ENCODE data around the gene HPX.

HPX gene

GRCh38 chr11:6440906-6441358, at the start of gene HPX:
Gene HPX, minus strand, starts transcription at chr11:6440987. Its CDS starts 24 bp downstream, at chr11:6440963.
- Histone ChIP-seq H3K9me3 (ENCODE audit: insufficient read depth, low read length) (no peaks in the 10 kb centered on the region), H3K36me3 (replicated peaks; ENCODE audit: low read depth, low read length) (no peaks in the 10 kb centered on the region), H4K20me1 (ENCODE audit: insufficient read depth, low read length) (no peaks in the 10 kb centered on the region), H3K4me1 (ENCODE audit: low read length) (peaks cover 9% of the 10 kb centered on the region), H3K9ac (ENCODE audit: low read length) (no peak within 1 kb of the TSS), H3K27ac (ENCODE audit: low read length) (no peak within 1 kb of the TSS), H3K4me2 (ENCODE audit: low read length) (no peak within 1 kb of the TSS), H3K4me3 (ENCODE audit: low read length) (no peak within 1 kb of the TSS), H3K79me2 (ENCODE audit: low read length) (no peaks in the 10 kb centered on the region), H2AFZ (ENCODE audit: low read depth, low read length) (no peak within 1 kb of the TSS), H3K27me3 (ENCODE audit: low read depth, low read length) (no peaks in the 10 kb centered on the region)
- TF ChIP-seq CTCF (IDR thresholded peaks at IDR 0.05; ENCODE audit: low read depth, low read length): no peak

- Histone ChIP-seq H4K20me1 (ENCODE audit: insufficient read depth, low read length) (no peaks in the 10 kb centered on the region), H3K4me2 (ENCODE audit: low read length) (no peak overlapping the region), H3K4me1 (ENCODE audit: low read length) (no peaks in the 10 kb centered on the region), H3K27ac (ENCODE audit: low read length) (no peak overlapping the region), H3K36me3 (replicated peaks; ENCODE audit: low read depth, low read length) (peaks cover 62% of the 10 kb centered on the region), H3K4me3 (ENCODE audit: low read length) (no peak overlapping the region), H3K9me3 (ENCODE audit: insufficient read depth, low read length) (no peaks in the 10 kb centered on the region), H2AFZ (ENCODE audit: low read depth, low read length) (no peak overlapping the region), H3K79me2 (ENCODE audit: low read length) (0 out of 2 replicates have a peak, but pooled peaks cover 2% of the 10 kb centered on the region), H3K9ac (ENCODE audit: low read length) (no peak overlapping the region), H3K27me3 (ENCODE audit: low read depth, low read length) (no peaks in the 10 kb centered on the region)
- no peak for TF ChIP-seq CTCF (IDR thresholded peaks at IDR 0.05; ENCODE audit: low read depth, low read length)
- TF ChIP-seq EZH2phosphoT487 (IDR thresholded peaks at IDR 0.05; ENCODE audit: low read depth): no peak
Measured at GRCh38 chr11:6489306-6489705, 48.5 kb upstream of the HPX start.

- Histone ChIP-seq H3K9ac (ENCODE audit: low read length) (no peak overlapping the region), H3K79me2 (ENCODE audit: low read length) (peaks cover 5% of the 10 kb centered on the region; the same call in 1 of the 2 replicates), H3K4me1 (ENCODE audit: low read length) (no peaks in the 10 kb centered on the region), H3K9me3 (ENCODE audit: insufficient read depth, low read length) (no peaks in the 10 kb centered on the region), H3K27ac (ENCODE audit: low read length) (no peak overlapping the region), H3K4me2 (ENCODE audit: low read length) (no peak overlapping the region), H3K36me3 (replicated peaks; ENCODE audit: low read depth, low read length) (peaks cover 63% of the 10 kb centered on the region), H3K4me3 (ENCODE audit: low read length) (no peak overlapping the region), H4K20me1 (ENCODE audit: insufficient read depth, low read length) (no peaks in the 10 kb centered on the region), H2AFZ (ENCODE audit: low read depth, low read length) (no peak overlapping the region), H3K27me3 (ENCODE audit: low read depth, low read length) (no peaks in the 10 kb centered on the region)
- TF ChIP-seq CTCF (IDR thresholded peaks at IDR 0.05; ENCODE audit: low read depth, low read length): no peak
- TF ChIP-seq EZH2phosphoT487 (IDR thresholded peaks at IDR 0.05; ENCODE audit: low read depth): no peak
Measured at GRCh38 chr11:6488821-6489220, 48.0 kb upstream of the HPX start.

GRCh38 chr11:6488342-6488741, 47.6 kb upstream of the HPX start:
- Histone ChIP-seq H3K27ac (ENCODE audit: low read length) (no peak overlapping the region), H2AFZ (ENCODE audit: low read depth, low read length) (no peak overlapping the region), H3K4me1 (ENCODE audit: low read length) (no peaks in the 10 kb centered on the region), H3K27me3 (ENCODE audit: low read depth, low read length) (no peaks in the 10 kb centered on the region), H3K4me2 (ENCODE audit: low read length) (no peak overlapping the region), H3K4me3 (ENCODE audit: low read length) (no peak overlapping the region), H3K79me2 (ENCODE audit: low read length) (peaks cover 10% of the 10 kb centered on the region), H3K9me3 (ENCODE audit: insufficient read depth, low read length) (no peaks in the 10 kb centered on the region), H3K9ac (ENCODE audit: low read length) (no peak overlapping the region), H4K20me1 (ENCODE audit: insufficient read depth, low read length) (no peaks in the 10 kb centered on the region), H3K36me3 (replicated peaks; ENCODE audit: low read depth, low read length) (peaks cover 65% of the 10 kb centered on the region)
- TF ChIP-seq CTCF (IDR thresholded peaks at IDR 0.05; ENCODE audit: low read depth, low read length) (no peak), EZH2phosphoT487 (IDR thresholded peaks at IDR 0.05; ENCODE audit: low read depth) (no peak)
